Measurements from ENCODE around the gene RPIA. TPM values are rescaled to one million over a fixed set of nuclear protein-coding genes. Genes with fewer than 3 reads are reported as not detected.

Gene RPIA
- polyA plus RNA-seq, 3 donors: 12.4 to 23.1 (median 17.9) TPM

DNA sequence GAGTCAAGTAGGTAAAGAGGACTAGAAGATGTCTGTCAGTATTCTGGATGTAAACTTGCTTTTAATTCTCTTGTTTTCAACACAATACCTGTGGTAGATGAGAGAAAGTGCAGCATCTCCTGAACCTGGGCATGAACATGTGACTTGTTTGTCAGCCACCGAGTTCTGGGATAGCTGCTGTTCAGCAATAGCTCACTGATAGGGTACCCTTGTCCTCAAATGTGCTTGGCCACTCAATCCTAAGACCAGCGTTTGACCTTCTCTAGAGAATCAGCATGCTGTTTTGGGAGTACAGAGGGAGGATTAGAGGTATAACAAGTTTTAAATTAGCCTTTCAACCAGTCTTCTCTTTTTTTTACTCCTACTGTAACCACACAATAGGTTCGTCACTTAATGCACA is 23.2 kb downstream of the RPIA start:
- Mint-ChIP-seq H3K4me3 (no peak overlapping the region), H3K4me1 (peaks cover 3% of the 10 kb centered on the region), H3K9me3 (peaks cover 5 to 15% (median 8%) of the 10 kb centered on the region in 7 donors), H3K27ac (no peak overlapping the region), H3K27me3 (ENCODE audit: low read depth in 3 of 3) (peaks cover 0 to 2% (median 0%) of the 10 kb centered on the region in 3 donors), H3K36me3 (peaks cover 19 to 38% of the 10 kb centered on the region in 2 donors)
- TF ChIP-seq, protein P1, sequence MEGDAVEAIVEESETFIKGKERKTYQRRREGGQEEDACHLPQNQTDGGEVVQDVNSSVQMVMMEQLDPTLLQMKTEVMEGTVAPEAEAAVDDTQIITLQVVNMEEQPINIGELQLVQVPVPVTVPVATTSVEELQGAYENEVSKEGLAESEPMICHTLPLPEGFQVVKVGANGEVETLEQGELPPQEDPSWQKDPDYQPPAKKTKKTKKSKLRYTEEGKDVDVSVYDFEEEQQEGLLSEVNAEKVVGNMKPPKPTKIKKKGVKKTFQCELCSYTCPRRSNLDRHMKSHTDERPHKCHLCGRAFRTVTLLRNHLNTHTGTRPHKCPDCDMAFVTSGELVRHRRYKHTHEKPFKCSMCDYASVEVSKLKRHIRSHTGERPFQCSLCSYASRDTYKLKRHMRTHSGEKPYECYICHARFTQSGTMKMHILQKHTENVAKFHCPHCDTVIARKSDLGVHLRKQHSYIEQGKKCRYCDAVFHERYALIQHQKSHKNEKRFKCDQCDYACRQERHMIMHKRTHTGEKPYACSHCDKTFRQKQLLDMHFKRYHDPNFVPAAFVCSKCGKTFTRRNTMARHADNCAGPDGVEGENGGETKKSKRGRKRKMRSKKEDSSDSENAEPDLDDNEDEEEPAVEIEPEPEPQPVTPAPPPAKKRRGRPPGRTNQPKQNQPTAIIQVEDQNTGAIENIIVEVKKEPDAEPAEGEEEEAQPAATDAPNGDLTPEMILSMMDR (IDR thresholded peaks at IDR 0.05): no peak
- Histone ChIP-seq H3K9ac (ENCODE audit: insufficient read depth, low read length, poor library complexity, severe bottlenecking) (no peak overlapping the region), H3K4me3 (replicated peaks in 1 of 3; ENCODE audit: low read depth in 2 of 3, low read length in 3 of 3) (no peak overlapping the region), H3K9me3 (replicated peaks in 1 of 2; ENCODE audit: control insufficient read depth in 1 of 2, insufficient read depth in 1 of 2, low read length in 2 of 2) (peaks cover 0 to 5% of the 10 kb centered on the region in 2 donors), H3K27me3 (ENCODE audit: control insufficient read depth in 2 of 2, insufficient read depth in 2 of 2, low read length in 2 of 2) (no peaks in the 10 kb centered on the region), H2AFZ (ENCODE audit: insufficient read depth, low read depth, low read length, poor library complexity, severe bottlenecking) (no peak overlapping the region), H3K4me2 (replicated peaks; ENCODE audit: extremely low read depth, low read length, poor library complexity, severe bottlenecking) (no peak overlapping the region), H3K27ac (ENCODE audit: low read depth in 1 of 2, low read length in 2 of 2) (no peak overlapping the region), H3K4me1 (ENCODE audit: control insufficient read depth in 1 of 2, insufficient read depth in 2 of 2, low read length in 2 of 2) (no peaks in the 10 kb centered on the region), H3K79me2 (ENCODE audit: insufficient read depth, low read length) (peaks cover 3% of the 10 kb centered on the region), H3K36me3 (replicated peaks in 1 of 2; ENCODE audit: control insufficient read depth in 1 of 2, insufficient read depth in 2 of 2, low read length in 2 of 2) (no peaks in the 10 kb centered on the region), H4K20me1 (ENCODE audit: insufficient read depth, low read length) (no peaks in the 10 kb centered on the region)
- DNase-seq: no peak
- WGBS (ENCODE audit: insufficient coverage): 100% methylated on average over 2 of the region's 3 CpGs
- intact Hi-C loops (cut with micrococcal nuclease): no loop called here

DNA sequence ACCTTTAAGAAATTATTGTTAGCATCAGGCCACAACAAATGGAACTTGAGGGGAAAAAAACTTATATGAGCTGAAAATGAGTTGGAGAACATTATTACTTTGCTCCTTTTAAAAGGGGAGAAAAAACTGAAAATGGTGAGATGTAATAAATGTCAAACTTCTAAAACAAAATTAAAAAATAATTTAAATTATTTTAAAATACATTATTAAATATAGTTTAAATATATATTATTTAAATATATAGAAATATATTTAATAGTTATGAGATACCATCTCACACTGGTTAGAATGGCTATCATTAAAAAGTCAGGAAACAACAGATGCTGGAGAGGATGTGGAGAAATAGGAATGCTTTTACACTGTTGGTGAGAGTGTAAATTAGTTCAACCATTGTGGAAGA is 28.9 kb downstream of the RPIA start:
- H4K20me1 ChIP-seq (ENCODE audit: insufficient read depth, low read length): peaks cover 5% of the 10 kb centered on the region
- Mint-ChIP-seq H3K4me3 (no peak overlapping the region), H3K36me3 (peaks cover 11 to 19% of the 10 kb centered on the region in 2 donors), H3K9me3 (peaks cover 3 to 14% (median 6%) of the 10 kb centered on the region in 7 donors), H3K27ac (no peak overlapping the region), H3K4me1 (no peaks in the 10 kb centered on the region), H3K27me3 (ENCODE audit: low read depth in 3 of 3) (no peaks in the 10 kb centered on the region)
- H3K27ac ChIP-seq (ENCODE audit: low read depth in 1 of 2, low read length in 2 of 2): no peak overlapping the region
- no peaks in the 10 kb centered on the region for H3K27me3 ChIP-seq (ENCODE audit: control insufficient read depth in 2 of 2, insufficient read depth in 2 of 2, low read length in 2 of 2)
- no peak overlapping the region for H3K4me2 ChIP-seq (replicated peaks; ENCODE audit: extremely low read depth, low read length, poor library complexity, severe bottlenecking)
- no peak overlapping the region for H3K4me3 ChIP-seq (replicated peaks in 1 of 3; ENCODE audit: low read depth in 2 of 3, low read length in 3 of 3)
- H3K79me2 ChIP-seq (ENCODE audit: insufficient read depth, low read length): no peaks in the 10 kb centered on the region
- H2AFZ ChIP-seq (ENCODE audit: insufficient read depth, low read depth, low read length, poor library complexity, severe bottlenecking): no peak overlapping the region
- no peak overlapping the region for H3K9ac ChIP-seq (ENCODE audit: insufficient read depth, low read length, poor library complexity, severe bottlenecking)
- H3K9me3 ChIP-seq (replicated peaks in 1 of 2; ENCODE audit: control insufficient read depth in 1 of 2, insufficient read depth in 1 of 2, low read length in 2 of 2): peaks cover 0 to 5% of the 10 kb centered on the region in 2 donors
- TF ChIP-seq, protein P1 (IDR thresholded peaks at IDR 0.05): no peak
- no peak for DNase-seq
- no peaks in the 10 kb centered on the region for H3K36me3 ChIP-seq (replicated peaks in 1 of 2; ENCODE audit: control insufficient read depth in 1 of 2, insufficient read depth in 2 of 2, low read length in 2 of 2)
- no peaks in the 10 kb centered on the region for H3K4me1 ChIP-seq (ENCODE audit: control insufficient read depth in 1 of 2, insufficient read depth in 2 of 2, low read length in 2 of 2)
- intact Hi-C loops (cut with micrococcal nuclease): no loop called here
